ENCODE results near the gene PCNX2.
"Not testable (repeated sequence)": the region's sequence is repeated elsewhere in the genome, so short reads cannot be mapped to it uniquely, and the experiment has no call there.

The PCNX2 gene

GRCh38 chr1:233112186-233113008 is 183.1 kb downstream of the PCNX2 start:
- Mint-ChIP-seq H3K4me3 (no peak overlapping the region), H3K9me3 (no peaks in the 10 kb centered on the region), H3K27ac (no peak overlapping the region), H3K4me1 (ENCODE audit: low read depth) (peaks cover 22% of the 10 kb centered on the region), H3K27me3 (no peaks in the 10 kb centered on the region), H3K36me3 (ENCODE audit: low read depth) (peaks cover 55% of the 10 kb centered on the region)

- peaks cover 22% of the 10 kb centered on the region for H3K4me1 Mint-ChIP-seq (ENCODE audit: low read depth)
Measured at GRCh38 chr1:233111731-233112130, 183.8 kb downstream of the PCNX2 start.

GRCh38 chr1:233109096-233109495 is 186.4 kb downstream of the PCNX2 start:
- Mint-ChIP-seq H3K4me3 (no peak overlapping the region), H3K27me3 (no peaks in the 10 kb centered on the region), H3K4me1 (ENCODE audit: low read depth) (peaks cover 15% of the 10 kb centered on the region), H3K9me3 (no peaks in the 10 kb centered on the region), H3K36me3 (ENCODE audit: low read depth) (peaks cover 41% of the 10 kb centered on the region), H3K27ac (no peak overlapping the region)

More at GRCh38 chr1:233111731-233112130, 183.8 kb downstream of the PCNX2 start:
- H3K27me3 Mint-ChIP-seq = no peaks in the 10 kb centered on the region
- H3K36me3 Mint-ChIP-seq (ENCODE audit: low read depth) = peaks cover 57% of the 10 kb centered on the region
- no peak overlapping the region for H3K27ac Mint-ChIP-seq
- no peak overlapping the region for H3K4me3 Mint-ChIP-seq
- no peaks in the 10 kb centered on the region for H3K9me3 Mint-ChIP-seq

GRCh38 chr1:233107716-233108130 is 187.8 kb downstream of the PCNX2 start:
- not testable (repeated sequence) for H3K4me3 Mint-ChIP-seq; H3K27me3 Mint-ChIP-seq; H3K27ac Mint-ChIP-seq; H3K4me1 Mint-ChIP-seq (ENCODE audit: low read depth); H3K9me3 Mint-ChIP-seq
- peaks cover 46% of the 10 kb centered on the region for H3K36me3 Mint-ChIP-seq (ENCODE audit: low read depth)

GRCh38 chr1:233107130-233107660 is 188.3 kb downstream of the PCNX2 start:
- H3K27me3 Mint-ChIP-seq = no peaks in the 10 kb centered on the region
- H3K27ac Mint-ChIP-seq = no peak overlapping the region
- H3K9me3 Mint-ChIP-seq = peaks cover 6% of the 10 kb centered on the region
- H3K4me3 Mint-ChIP-seq = no peak overlapping the region
- peaks cover 46% of the 10 kb centered on the region for H3K36me3 Mint-ChIP-seq (ENCODE audit: low read depth)
- H3K4me1 Mint-ChIP-seq (ENCODE audit: low read depth) = no peaks in the 10 kb centered on the region

- H3K27me3 Mint-ChIP-seq = no peaks in the 10 kb centered on the region
- peaks cover 42% of the 10 kb centered on the region for H3K36me3 Mint-ChIP-seq (ENCODE audit: low read depth)
- peaks cover 6% of the 10 kb centered on the region for H3K9me3 Mint-ChIP-seq
- H3K4me3 Mint-ChIP-seq = no peak overlapping the region
- H3K27ac Mint-ChIP-seq = no peak overlapping the region
- no peaks in the 10 kb centered on the region for H3K4me1 Mint-ChIP-seq (ENCODE audit: low read depth)
Measured at GRCh38 chr1:233105225-233105624, 190.3 kb downstream of the PCNX2 start.

- H3K27ac Mint-ChIP-seq = no peak overlapping the region
- H3K4me1 Mint-ChIP-seq (ENCODE audit: low read depth) = peaks cover 8% of the 10 kb centered on the region
- H3K4me3 Mint-ChIP-seq = no peak overlapping the region
- no peaks in the 10 kb centered on the region for H3K27me3 Mint-ChIP-seq
- H3K36me3 Mint-ChIP-seq (ENCODE audit: low read depth) = peaks cover 21% of the 10 kb centered on the region
- H3K9me3 Mint-ChIP-seq = peaks cover 6% of the 10 kb centered on the region
Measured at GRCh38 chr1:233102341-233102740, 193.2 kb downstream of the PCNX2 start.

GRCh38 chr1:233097959-233098580 is 197.5 kb downstream of the PCNX2 start:
- no peaks in the 10 kb centered on the region for H3K9me3 Mint-ChIP-seq
- no peaks in the 10 kb centered on the region for H3K27me3 Mint-ChIP-seq
- H3K4me3 Mint-ChIP-seq = no peak overlapping the region
- H3K4me1 Mint-ChIP-seq (ENCODE audit: low read depth) = peaks cover 13% of the 10 kb centered on the region
- H3K27ac Mint-ChIP-seq = no peak overlapping the region
- peaks cover 12% of the 10 kb centered on the region for H3K36me3 Mint-ChIP-seq (ENCODE audit: low read depth)

GRCh38 chr1:233097546-233097945 is 198.0 kb downstream of the PCNX2 start:
- Mint-ChIP-seq H3K9me3 (no peaks in the 10 kb centered on the region), H3K36me3 (ENCODE audit: low read depth) (peaks cover 12% of the 10 kb centered on the region), H3K27ac (no peak overlapping the region), H3K4me3 (no peak overlapping the region), H3K4me1 (ENCODE audit: low read depth) (peaks cover 13% of the 10 kb centered on the region), H3K27me3 (no peaks in the 10 kb centered on the region)

GRCh38 chr1:233094691-233095090 is 200.8 kb downstream of the PCNX2 start:
- Mint-ChIP-seq H3K27me3 (no peaks in the 10 kb centered on the region), H3K4me1 (ENCODE audit: low read depth) (peaks cover 13% of the 10 kb centered on the region), H3K27ac (no peak overlapping the region), H3K36me3 (ENCODE audit: low read depth) (peaks cover 20% of the 10 kb centered on the region), H3K4me3 (no peak overlapping the region), H3K9me3 (no peaks in the 10 kb centered on the region)

- Mint-ChIP-seq H3K4me1 (ENCODE audit: low read depth) (peaks cover 13% of the 10 kb centered on the region), H3K4me3 (no peak overlapping the region), H3K27me3 (no peaks in the 10 kb centered on the region), H3K36me3 (ENCODE audit: low read depth) (peaks cover 22% of the 10 kb centered on the region), H3K9me3 (no peaks in the 10 kb centered on the region), H3K27ac (no peak overlapping the region)
Measured at GRCh38 chr1:233094269-233094668, 201.3 kb downstream of the PCNX2 start.

- Mint-ChIP-seq H3K4me1 (ENCODE audit: low read depth) (no peaks in the 10 kb centered on the region), H3K36me3 (ENCODE audit: low read depth) (peaks cover 32% of the 10 kb centered on the region), H3K27me3 (no peaks in the 10 kb centered on the region), H3K4me3 (no peak overlapping the region), H3K9me3 (no peaks in the 10 kb centered on the region), H3K27ac (no peak overlapping the region)
Measured at GRCh38 chr1:233090746-233091494, 204.6 kb downstream of the PCNX2 start.

- Mint-ChIP-seq H3K36me3 (ENCODE audit: low read depth) (peaks cover 34% of the 10 kb centered on the region), H3K4me1 (ENCODE audit: low read depth) (no peaks in the 10 kb centered on the region), H3K27me3 (no peaks in the 10 kb centered on the region), H3K27ac (no peak overlapping the region), H3K4me3 (no peak overlapping the region), H3K9me3 (no peaks in the 10 kb centered on the region)
Measured at GRCh38 chr1:233089251-233089650, 206.3 kb downstream of the PCNX2 start.

GRCh38 chr1:233088613-233089012 is 206.9 kb downstream of the PCNX2 start:
- H3K27ac Mint-ChIP-seq = no peak overlapping the region
- no peaks in the 10 kb centered on the region for H3K9me3 Mint-ChIP-seq
- no peaks in the 10 kb centered on the region for H3K27me3 Mint-ChIP-seq
- H3K4me3 Mint-ChIP-seq = no peak overlapping the region
- peaks cover 36% of the 10 kb centered on the region for H3K36me3 Mint-ChIP-seq (ENCODE audit: low read depth)
- no peaks in the 10 kb centered on the region for H3K4me1 Mint-ChIP-seq (ENCODE audit: low read depth)

All from stimulated activated naive CD8-positive, alpha-beta T cell treated with anti-CD3 and anti-CD28 coated beads, Interleukin-15, Interleukin-2, amounts not matched to agents 100 ng/mL and 50 ng/mL, for 24 hours (primary cell).